IPS-15b (cell line): ENCODE measurements around the gene UFD1.

Source experiments
- H3K27me3 ChIP-seq: one replicate; pipeline ENCODE4 v1.6.1; 2013; ENCODE audit warnings: low read length; ENCODE audit not compliant: control insufficient read depth, insufficient read depth
- H3K36me3 ChIP-seq: one replicate; pipeline ENCODE4 v1.6.1; 2013; ENCODE audit warnings: low read length; ENCODE audit not compliant: control insufficient read depth, insufficient read depth
- H3K4me1 ChIP-seq: one replicate; pipeline ENCODE4 v1.6.1; 2013; ENCODE audit warnings: mild to moderate bottlenecking, low read length; ENCODE audit not compliant: control insufficient read depth, insufficient read depth
- H3K4me3 ChIP-seq: one replicate; pipeline ENCODE4 v1.5.1; 2013; ENCODE audit warnings: low read depth, low read length
- H3K9ac ChIP-seq: one replicate; pipeline ENCODE4 v1.6.1; 2013; ENCODE audit warnings: low read depth, mild to moderate bottlenecking, low read length
- H3K9me3 ChIP-seq: one replicate; pipeline ENCODE4 v1.6.1; 2013; ENCODE audit warnings: mild to moderate bottlenecking, low read length; ENCODE audit not compliant: control insufficient read depth, insufficient read depth

The UFD1 gene

DNA sequence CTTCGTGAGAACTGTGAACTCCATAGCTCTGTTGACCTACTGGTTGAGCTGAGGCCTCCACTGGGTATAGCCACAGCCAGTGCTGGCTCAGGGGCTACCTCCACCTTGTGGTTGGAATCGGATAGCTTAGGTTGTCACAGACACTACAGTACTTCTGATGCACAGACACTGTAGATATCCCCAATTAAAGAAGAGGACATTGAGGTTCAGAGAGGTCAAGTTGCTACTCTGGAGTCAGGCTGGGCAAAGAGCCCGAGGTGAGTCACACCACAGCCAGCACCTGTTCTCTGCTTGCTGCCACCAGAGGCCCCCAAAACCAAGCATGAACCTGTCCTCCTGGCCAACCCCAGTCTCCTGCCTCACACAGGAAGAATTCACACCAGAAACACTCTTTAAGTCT is 5.4 kb downstream of the UFD1 start:
- H3K27me3 ChIP-seq, result no peaks in the 10 kb centered on the region
- H3K9ac ChIP-seq, result no peak overlapping the region
- H3K4me3 ChIP-seq, result no peak overlapping the region
- H3K36me3 ChIP-seq, result peaks cover 47% of the 10 kb centered on the region
- H3K4me1 ChIP-seq, result no peaks in the 10 kb centered on the region
- H3K9me3 ChIP-seq, result no peaks in the 10 kb centered on the region

DNA sequence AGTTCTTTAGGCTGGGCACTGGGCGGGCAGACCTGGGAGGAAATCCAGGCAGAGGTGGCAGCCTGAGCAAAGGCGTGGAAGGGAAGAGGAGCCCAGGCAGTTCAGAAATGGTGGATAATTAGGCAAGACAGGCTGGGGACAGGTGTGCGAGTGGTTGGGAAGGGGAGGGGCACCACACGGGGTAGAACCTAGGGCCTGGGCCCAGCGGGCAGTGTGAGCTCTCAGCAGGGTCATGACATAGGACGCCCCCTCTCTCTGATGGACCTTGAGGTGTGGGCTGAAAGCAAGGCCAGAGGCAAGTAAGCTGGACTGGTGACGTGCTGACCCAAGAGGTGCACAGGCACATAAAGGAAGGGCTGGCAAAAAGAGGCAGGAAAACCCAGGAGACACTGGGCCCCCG is 6.8 kb downstream of the UFD1 start:
- Histone ChIP-seq H3K9me3 (no peaks in the 10 kb centered on the region), H3K4me3 (no peak overlapping the region), H3K9ac (no peak overlapping the region), H3K36me3 (peaks cover 59% of the 10 kb centered on the region), H3K4me1 (no peaks in the 10 kb centered on the region), H3K27me3 (no peaks in the 10 kb centered on the region)

DNA sequence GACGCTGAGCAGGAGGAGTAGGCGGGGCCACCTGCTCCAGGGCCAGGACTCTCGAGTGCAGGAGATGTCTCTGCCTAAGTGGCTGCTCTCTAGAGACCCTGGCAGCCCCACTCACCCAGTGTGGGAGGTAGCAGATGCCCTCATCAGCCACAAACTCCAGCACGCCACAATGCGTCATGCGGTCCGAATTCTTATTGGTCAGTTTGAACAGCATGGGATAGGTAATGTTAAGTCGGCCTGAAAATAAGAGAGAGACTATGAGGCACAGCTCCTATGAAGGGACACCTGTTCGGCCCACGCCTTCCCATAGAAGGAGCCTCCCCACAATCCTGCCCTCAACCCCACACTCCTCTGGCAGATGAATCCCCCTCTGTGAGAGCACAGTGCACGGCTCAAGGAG is 7.4 kb downstream of the UFD1 start:
- H3K9me3 ChIP-seq, result no peaks in the 10 kb centered on the region
- H3K27me3 ChIP-seq, result no peaks in the 10 kb centered on the region
- no peak overlapping the region for H3K9ac ChIP-seq
- H3K36me3 ChIP-seq, result peaks cover 65% of the 10 kb centered on the region
- H3K4me3 ChIP-seq, result no peak overlapping the region
- H3K4me1 ChIP-seq, result no peaks in the 10 kb centered on the region

- Histone ChIP-seq H3K9me3 (no peaks in the 10 kb centered on the region), H3K9ac (no peak overlapping the region), H3K4me1 (no peaks in the 10 kb centered on the region), H3K27me3 (no peaks in the 10 kb centered on the region), H3K4me3 (no peak overlapping the region), H3K36me3 (peaks cover 75% of the 10 kb centered on the region)
Observed at GRCh38 chr22:19470010-19470409, 9.0 kb downstream of the UFD1 start.

DNA sequence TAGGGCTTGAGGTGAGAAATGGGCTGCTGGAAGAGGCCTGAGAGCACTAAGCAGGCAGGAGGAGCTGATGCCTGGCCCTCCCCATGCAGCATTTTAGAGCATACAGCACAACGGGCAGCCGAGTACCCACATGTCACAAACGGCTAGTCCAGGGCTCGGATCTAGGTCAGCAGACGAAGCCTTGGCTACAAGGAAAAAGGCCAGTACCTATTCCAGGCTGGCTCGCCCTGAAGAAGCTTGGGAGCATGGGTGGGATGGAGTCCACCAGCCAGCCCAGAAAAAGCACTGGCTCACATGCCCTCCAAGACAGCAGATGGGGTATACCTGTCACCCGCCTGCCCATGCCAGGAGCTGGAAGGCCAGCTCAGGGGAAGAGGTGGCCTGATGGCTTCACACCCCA is 9.6 kb downstream of the UFD1 start:
- no peaks in the 10 kb centered on the region for H3K4me1 ChIP-seq
- peaks cover 80% of the 10 kb centered on the region for H3K36me3 ChIP-seq
- no peak overlapping the region for H3K4me3 ChIP-seq
- no peak overlapping the region for H3K9ac ChIP-seq
- no peaks in the 10 kb centered on the region for H3K27me3 ChIP-seq
- no peaks in the 10 kb centered on the region for H3K9me3 ChIP-seq

DNA sequence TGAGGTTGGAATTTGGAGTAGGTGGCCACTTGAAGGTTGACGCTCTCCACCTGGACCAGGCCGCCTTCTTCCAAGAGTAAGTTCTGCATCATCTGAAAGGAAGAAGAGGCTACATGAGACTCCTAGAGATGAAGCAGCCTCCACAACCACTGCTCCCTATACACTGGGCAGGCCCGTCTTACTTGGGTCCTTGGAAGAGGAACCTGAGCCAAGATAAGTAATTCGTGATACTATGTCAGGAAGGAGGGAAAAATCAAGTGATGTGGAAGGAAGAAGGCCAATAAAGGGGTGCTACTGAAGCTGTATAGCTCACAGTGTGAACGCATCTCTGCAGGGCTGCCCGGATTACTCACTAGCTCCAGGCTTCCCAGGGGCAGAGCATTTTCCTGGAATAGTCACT is 11.1 kb downstream of the UFD1 start:
- peaks cover 74% of the 10 kb centered on the region for H3K36me3 ChIP-seq
- H3K27me3 ChIP-seq, result no peaks in the 10 kb centered on the region
- H3K4me1 ChIP-seq, result no peaks in the 10 kb centered on the region
- no peaks in the 10 kb centered on the region for H3K9me3 ChIP-seq
- H3K9ac ChIP-seq, result no peak overlapping the region
- H3K4me3 ChIP-seq, result no peak overlapping the region

- Histone ChIP-seq H3K4me1 (no peaks in the 10 kb centered on the region), H3K9me3 (no peaks in the 10 kb centered on the region), H3K27me3 (no peaks in the 10 kb centered on the region), H3K4me3 (no peak overlapping the region), H3K36me3 (peaks cover 68% of the 10 kb centered on the region), H3K9ac (no peak overlapping the region)
Observed at GRCh38 chr22:19466848-19467752, 11.9 kb downstream of the UFD1 start.

GRCh38 chr22:19466126-19466716 is 12.8 kb downstream of the UFD1 start:
- Histone ChIP-seq H3K9ac (no peak overlapping the region), H3K36me3 (peaks cover 62% of the 10 kb centered on the region), H3K4me1 (no peaks in the 10 kb centered on the region), H3K27me3 (no peaks in the 10 kb centered on the region), H3K4me3 (no peak overlapping the region), H3K9me3 (no peaks in the 10 kb centered on the region)

- Histone ChIP-seq H3K9me3 (no peaks in the 10 kb centered on the region), H3K27me3 (no peaks in the 10 kb centered on the region), H3K36me3 (peaks cover 59% of the 10 kb centered on the region), H3K9ac (no peak overlapping the region), H3K4me3 (no peak overlapping the region), H3K4me1 (no peaks in the 10 kb centered on the region)
Observed at GRCh38 chr22:19464975-19465374, 14.0 kb downstream of the UFD1 start.

- no peak overlapping the region for H3K9ac ChIP-seq
- H3K9me3 ChIP-seq, result no peaks in the 10 kb centered on the region
- H3K4me3 ChIP-seq, result no peak overlapping the region
- H3K36me3 ChIP-seq, result peaks cover 56% of the 10 kb centered on the region
- H3K4me1 ChIP-seq, result no peaks in the 10 kb centered on the region
- H3K27me3 ChIP-seq, result no peaks in the 10 kb centered on the region
Observed at GRCh38 chr22:19464546-19464945, 14.4 kb downstream of the UFD1 start.

DNA sequence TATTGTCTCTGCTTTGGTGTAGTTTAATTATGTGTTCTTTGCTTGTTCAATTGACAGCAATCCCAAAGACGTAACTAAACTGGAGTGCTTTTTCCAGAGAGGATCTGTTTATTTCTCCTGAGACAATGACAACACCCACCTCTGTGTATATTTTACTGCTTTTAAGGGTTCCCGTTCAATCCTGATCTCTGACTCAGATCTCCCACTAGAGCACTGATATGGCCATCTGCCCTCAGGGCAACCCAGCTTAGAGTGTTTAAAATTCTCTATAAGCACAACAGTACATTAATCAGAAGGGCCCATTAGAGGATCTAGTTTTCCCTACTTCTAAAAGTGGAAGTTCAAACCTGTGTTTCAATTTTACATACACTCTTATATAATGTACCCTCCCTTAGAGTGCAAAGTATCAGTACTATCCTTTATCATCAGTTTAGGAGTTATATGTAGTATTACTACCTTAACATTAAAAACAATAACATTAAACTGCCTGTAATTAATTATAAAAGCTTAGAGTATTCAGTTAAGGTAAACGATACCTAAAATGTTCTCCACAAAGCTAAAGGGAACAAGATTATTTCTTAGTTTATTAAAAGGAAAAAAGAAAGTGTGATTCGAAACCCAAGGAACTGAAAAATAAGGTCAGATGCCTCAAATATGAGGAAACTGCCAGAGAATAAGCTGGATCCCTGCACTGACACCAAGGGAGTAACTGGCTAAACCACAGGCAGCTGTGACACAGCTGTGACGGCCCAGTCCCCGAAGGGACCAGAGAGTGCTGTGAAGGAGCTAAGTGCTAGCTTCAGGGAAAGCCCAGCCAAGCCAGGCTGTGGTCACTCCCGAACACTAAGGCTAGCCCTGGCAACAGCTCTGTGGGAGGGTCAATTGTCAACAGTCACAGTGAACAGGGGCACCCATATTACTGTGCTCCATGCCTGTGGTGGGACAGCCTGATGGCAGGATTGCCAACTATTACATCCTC is 15.2 kb downstream of the UFD1 start:
- Histone ChIP-seq H3K9me3 (no peaks in the 10 kb centered on the region), H3K36me3 (peaks cover 48% of the 10 kb centered on the region), H3K4me3 (no peak overlapping the region), H3K9ac (no peak overlapping the region), H3K4me1 (no peaks in the 10 kb centered on the region), H3K27me3 (no peaks in the 10 kb centered on the region)
